ENCODE results near the gene PARVG.

DNA sequence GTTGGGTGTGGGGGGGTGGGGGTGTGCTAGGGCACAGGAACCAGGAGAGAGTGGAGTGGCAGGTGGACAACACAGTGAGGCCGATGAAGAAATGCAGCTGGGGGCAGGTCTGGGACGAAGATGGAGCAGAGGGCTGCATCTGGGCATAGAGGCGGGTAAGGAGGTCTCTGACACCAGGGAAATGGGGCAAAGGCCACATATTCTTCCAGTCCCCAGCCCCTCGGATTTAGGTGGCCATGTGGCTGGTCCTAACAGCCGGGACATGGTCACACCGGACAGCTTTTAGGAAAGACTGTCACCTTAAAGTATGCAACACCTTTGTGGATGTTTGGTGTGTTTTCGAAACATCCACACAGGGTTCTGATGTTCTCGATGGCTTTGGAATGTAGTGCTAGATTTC is 5.0 kb upstream of the PARVG start:
- TF ChIP-seq, protein P1, sequence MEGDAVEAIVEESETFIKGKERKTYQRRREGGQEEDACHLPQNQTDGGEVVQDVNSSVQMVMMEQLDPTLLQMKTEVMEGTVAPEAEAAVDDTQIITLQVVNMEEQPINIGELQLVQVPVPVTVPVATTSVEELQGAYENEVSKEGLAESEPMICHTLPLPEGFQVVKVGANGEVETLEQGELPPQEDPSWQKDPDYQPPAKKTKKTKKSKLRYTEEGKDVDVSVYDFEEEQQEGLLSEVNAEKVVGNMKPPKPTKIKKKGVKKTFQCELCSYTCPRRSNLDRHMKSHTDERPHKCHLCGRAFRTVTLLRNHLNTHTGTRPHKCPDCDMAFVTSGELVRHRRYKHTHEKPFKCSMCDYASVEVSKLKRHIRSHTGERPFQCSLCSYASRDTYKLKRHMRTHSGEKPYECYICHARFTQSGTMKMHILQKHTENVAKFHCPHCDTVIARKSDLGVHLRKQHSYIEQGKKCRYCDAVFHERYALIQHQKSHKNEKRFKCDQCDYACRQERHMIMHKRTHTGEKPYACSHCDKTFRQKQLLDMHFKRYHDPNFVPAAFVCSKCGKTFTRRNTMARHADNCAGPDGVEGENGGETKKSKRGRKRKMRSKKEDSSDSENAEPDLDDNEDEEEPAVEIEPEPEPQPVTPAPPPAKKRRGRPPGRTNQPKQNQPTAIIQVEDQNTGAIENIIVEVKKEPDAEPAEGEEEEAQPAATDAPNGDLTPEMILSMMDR (IDR thresholded peaks at IDR 0.05 in 4 of 5, conservative IDR thresholded peaks at IDR 0.05 in 1 of 5), result no peak
- no peak for TF ChIP-seq POLR2A (IDR thresholded peaks at IDR 0.05)

Measured in gastrocnemius medialis (tissue), 4 donors.